Measurements from ENCODE around the gene AQP3.

DNA sequence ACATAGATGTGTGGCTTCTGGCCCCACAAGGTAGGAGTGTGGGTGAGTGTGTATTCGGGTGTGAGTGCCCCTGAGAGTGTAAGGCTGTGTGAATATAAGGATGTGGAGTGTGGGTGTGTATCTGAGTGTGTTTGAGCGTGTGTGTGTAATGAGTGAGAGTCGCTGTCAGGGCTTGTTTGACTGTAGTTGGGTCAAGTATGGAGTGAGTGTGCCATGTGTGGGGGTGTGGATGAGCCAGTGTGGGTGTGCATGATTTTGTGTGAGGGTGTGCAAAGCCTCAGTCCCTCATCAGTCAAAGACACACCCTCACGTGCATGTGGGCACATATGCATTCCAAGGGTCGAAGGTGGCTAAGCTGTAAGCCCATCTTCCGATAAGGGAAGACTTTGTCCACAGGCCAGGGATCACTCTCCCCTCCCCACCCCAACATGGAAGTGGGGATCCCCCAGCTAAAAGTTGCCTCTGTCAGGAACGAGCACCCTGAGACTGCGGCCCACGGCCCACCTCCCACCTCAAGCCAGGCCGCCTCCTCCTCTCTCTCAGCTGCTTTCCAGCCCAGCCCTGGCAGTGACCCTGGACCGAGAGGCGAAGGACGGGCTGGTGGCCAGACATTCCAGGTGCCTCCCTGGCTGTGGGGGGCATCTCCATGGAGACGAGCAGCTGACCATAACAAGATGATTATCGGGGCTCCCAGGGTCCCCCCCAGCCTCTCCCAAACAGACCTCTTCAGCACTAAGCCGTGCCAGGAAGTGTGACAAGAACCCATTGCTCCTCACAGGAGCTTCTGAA, 12.9 kb downstream of the AQP3 start:
- no peak for TF ChIP-seq CTCF (IDR thresholded peaks at IDR 0.05)
- TF ChIP-seq POLR2A (IDR thresholded peaks at IDR 0.05): no peak
